Pons (tissue), 1 donor: ENCODE data around the gene BBX.

Experiments
- DNase-seq: peaks from one replicate; pipeline ENCODE4 v3.0.0-alpha.2; 2016; ENCODE audit warnings: low spot score

The BBX gene

DNA sequence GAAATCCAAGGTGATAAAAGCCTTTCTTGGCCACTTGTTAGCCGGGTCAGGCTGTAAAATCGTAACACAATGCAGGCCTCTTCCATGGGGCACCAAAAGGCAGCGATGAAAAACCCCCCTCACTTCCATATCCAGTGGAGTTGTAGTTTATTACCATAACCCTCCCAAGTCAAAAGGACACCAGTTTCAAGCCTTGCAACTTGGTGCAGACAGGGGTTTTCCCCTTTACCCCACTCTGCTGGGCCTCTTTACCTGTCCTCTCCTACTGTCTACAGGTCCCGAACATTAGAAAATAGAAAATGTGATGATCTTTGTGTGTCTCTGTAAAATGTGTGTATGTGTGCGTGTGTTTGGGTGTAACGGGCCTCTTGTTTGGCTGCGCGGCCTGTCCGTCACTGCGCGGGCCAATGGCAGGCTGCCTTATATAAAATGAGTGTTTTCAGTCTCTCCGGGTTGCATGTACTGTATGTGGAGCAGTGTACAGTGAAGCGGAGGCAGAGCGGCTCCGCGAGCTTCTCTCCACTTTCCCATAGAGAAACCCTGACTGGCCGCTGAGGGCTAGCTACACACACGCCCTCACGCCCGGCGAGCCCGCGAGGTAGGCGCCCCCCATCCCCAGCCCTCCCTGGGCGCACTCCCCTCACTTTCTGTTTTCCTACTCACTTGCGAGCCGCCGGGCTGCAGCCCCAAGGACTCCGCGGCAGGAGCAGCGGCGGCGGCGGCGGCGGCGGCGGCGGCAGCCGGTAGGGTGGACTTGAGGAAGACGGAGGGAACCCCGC is at the start of gene BBX:
Gene BBX, plus strand, starts transcription at position 453 of the 779 bp plus-strand sequence. CDS start 187,499 bp downstream, outside the sequence.
- DNase-seq, result peak; percentile 97

DNA sequence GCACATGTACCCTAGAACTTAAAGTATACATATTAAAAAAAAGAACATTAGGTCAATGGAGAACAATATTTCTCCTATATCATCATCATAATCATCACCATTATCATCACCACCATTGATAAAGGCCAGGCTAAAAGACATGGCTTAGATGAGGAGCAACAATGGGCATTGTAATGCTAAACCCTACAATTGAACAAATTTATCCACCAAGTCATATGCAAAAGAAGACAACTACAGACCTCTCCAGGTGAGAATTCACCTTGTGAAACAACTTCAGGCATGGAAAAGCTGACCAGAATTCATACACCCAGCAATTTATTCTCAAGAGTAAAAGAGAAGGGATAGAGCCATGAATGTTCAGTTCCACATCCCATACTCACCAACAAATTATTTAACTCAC is 46.3 kb upstream of the BBX start:
- DNase-seq, result no peak

DNA sequence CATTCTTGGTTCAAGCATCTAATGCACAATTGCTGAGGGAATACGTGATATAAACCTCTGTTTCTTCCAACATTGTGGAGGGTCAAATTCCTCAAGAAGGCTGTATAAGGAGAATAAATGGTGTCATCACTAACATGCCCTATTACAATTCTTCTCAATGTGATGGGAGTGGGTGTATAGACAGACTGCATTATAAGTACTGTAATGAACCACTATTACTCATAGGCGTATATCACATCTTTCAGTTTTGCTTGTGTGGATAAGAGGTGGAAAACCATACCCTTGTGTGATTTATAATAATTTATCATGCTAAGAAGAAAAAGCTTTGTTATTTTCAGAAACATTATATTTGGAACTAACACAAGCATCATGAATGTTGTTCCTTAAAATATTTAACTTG is 35.3 kb upstream of the BBX start:
- DNase-seq, result no peak

DNA sequence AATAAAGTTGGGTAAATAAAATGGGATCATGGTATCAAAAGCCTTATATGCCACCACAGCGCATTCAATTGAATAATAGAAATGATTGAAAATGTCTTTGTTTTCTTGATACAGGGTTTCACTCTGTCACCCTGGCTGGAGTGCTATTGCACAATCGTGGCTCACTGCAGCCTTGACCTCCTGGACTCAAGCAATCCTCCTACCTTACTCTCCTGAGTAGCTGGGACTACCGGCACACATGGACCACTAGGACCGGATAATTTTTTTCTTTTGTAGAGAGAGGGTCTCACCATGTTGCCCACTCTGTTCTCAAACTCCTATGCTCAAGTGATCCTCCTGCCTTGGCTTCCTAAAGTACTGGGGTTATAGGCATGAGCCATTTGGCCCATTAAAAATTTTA is 33.8 kb upstream of the BBX start:
- no peak for DNase-seq

DNA sequence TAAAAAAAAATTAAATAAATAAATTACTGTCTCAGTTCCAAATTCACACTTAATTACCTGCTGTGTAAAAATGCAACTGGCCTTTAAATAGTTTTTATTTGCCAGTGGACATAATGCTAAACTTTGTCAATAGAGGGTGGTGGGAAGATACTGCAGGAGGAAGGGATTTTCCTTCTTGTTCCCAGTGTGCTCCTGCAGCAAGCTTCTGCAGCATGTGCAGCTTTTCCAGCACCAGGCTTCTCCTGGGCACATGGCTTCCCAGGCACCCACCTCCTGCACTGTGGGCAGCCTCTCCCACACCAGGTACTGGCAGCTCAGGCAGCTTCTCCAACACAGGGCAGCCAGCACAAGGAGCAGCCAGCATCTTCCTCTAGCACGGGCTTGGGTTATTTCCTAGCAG is 29.6 kb upstream of the BBX start:
- no peak for DNase-seq

DNA sequence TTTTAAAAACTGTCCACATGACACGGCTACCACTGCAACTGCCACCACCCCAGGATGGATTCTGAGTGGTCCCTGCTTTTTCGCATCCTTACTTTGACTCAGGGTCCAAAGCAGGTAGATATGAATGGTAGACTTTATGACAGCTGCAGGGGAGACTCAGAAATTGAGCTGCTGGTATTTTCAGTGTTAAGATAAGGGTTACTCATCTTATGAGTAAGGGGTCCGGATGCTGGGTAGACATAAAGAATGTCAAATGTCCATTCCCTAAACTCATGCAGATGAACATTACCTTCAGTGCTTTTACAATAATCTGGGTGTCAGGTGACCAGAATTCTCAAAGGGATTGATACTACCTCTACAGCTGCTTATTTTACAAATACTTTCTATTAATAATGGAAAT is 25.9 kb upstream of the BBX start:
- DNase-seq, result no peak

DNA sequence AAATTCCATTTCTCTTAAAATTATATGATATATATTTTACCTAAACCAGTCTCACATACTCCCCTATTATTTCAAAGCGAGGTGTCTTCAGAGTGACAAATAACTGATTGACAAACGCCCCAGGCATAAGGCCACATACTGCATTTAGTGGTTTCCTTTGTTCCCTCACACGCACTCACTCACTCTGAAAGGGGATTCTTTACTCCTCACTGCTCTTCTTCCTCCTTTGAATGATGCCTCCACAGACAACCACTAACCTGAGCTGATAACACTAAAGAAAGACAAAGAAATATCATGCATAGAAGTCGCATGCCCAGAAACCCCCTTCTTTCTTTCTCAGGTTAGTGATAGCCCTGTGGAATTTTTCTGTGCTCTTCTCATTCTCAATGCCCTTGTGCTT is 24.1 kb upstream of the BBX start:
- DNase-seq, result no peak

DNA sequence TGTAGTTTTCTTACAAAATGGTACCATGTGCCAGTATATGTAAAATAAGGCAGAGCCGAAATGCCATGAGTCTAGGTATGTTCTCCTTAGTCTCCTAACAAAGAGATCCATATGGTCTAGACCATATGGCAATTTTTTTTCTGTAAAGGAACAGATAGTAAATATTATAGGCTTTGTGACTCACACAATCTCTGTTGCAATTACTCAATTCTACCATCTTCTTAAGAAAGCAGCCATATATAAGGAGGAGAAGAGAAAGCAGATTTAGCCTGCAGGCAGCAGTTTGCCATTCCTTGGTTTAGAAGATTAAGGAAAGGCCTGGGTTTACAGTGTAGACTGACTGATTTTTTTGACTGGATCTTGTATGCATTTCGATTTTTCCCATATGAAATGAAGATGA is 16.3 kb upstream of the BBX start:
- no peak for DNase-seq

DNA sequence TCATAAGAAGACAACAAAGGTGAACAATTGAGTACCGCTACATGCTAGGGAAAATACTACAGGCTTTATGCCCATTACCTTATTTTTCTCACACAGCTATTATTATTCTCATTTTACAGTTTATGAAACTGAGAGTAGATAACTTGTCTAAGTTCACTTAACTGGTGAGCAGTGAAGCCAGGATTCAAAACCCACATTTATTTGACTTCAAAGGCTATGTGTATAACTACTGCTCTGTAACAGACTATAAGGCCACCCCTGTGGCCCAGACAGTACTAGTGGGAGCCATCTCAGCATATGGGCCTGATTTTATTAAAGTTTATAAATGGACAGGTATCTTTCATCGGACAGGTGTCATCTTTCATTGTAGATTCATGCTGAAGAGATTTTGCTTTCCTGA is 14.4 kb upstream of the BBX start:
- no peak for DNase-seq

DNA sequence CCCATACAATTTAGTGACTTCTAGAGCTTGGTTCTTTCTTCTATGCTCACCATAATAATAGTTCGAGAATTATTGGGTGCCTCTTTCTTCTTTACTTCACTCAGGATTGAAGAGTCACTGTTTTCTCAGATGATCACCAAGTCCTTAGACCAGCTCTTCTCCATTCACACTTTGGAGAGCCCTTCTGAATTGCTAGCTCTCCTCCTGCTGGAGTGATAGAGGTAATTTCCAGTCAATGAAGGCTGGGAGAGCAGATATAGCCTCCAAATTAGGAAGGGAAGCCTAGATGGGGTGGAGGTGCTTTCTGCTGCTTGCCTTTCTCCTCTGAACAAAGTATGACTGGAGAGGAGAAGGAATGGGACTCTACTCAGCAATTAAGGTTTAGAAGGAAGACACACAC is 10.7 kb upstream of the BBX start:
- no peak for DNase-seq

DNA sequence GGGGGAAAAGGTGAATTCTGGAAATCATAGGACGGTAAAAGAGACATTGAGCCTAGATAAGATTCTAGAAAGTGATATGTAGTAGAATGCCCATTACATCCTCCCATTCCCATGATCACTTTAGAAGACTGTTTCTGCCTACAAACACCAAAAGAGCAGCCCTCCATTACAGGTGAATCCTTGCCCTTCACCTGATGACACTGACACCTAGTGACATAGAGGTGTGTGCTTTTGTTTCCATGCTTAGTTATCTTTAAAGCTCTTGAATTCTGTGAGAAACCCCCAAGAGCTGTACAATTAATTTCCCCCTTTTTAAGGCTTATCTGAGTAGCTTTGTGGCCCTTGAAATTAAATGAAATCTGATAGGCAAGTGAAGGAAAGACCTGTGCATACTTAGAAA is 8.3 kb upstream of the BBX start:
- no peak for DNase-seq

DNA sequence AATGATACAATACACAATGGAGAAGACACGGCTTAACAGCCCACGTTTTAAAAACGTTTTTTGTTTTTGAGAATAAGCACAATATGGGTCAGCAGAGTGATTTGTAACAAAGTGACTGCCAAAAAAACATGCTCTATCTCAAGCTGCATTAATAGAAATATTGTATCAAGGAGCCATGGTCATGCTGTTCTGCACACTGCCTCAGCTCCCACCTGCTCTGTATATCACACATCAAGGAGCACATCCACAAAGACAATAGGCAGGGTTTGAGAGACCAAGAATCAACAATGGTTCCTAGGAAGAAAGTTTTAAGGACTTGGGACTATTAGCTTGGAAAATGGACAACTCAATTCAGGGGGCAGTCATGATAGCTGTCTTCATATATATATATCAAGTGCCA is 6.3 kb upstream of the BBX start:
- no peak for DNase-seq

DNA sequence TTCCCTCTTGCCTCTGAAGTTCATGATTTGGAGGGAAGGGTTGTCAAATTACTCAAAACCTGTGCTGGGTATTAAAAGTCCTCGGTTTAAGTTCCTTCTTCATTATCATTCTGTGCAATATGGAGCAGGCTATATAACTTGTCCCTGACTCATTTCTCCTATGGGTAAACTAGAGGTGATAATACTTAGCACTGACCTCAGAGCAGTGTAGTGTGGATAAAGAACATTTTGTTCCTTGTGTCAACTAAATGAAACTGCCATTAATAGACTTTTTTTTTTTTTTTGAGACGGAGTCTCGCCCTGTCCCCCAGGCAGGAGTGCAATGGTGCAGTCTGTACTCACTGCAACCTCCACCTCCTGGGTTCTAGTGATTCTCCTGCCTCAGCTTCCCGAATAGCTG is 2.2 kb upstream of the BBX start:
- no peak for DNase-seq

DNA sequence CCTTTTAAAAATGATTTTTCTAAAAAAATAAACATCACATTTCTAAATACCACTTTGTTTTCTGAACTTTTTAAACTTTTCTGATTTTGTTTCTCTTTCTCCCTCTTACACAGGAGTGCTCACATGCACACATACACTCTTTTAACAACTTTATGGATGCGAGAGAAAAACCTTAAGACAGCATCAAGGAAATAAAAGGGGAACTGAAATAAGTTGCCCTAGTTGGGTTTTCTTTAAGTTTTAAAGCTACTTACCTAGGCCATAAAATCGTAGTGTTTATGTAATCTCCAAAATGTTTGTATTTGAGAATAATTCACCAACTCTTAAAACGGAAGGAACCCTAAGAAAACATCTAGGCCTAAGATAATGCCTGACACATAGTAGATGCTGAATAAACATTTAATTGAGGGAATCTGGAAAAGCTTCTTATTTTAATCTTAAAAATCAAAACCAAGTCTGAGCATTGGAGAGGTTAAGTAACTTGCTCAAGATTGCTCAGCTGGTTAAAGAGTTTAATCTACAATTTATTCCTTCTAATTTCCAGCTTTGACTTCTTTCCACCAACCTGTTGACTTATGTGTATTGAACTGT is 1.2 kb upstream of the BBX start:
- DNase-seq, result no peak

DNA sequence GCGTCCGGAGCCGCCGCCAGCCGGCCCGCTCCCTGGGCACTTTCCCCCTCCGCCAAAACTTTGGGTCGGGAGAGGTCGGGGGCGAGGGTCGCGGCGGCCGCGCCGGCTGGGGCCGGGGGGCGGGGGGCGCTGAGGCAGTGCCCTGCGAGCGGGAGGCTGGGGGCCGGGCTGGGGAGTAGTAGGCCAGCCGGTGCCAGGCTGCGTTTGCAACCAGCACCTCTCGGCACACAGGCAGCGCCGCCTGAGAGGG is 452 bp downstream of the BBX start:
- DNase-seq, result no peak

DNA sequence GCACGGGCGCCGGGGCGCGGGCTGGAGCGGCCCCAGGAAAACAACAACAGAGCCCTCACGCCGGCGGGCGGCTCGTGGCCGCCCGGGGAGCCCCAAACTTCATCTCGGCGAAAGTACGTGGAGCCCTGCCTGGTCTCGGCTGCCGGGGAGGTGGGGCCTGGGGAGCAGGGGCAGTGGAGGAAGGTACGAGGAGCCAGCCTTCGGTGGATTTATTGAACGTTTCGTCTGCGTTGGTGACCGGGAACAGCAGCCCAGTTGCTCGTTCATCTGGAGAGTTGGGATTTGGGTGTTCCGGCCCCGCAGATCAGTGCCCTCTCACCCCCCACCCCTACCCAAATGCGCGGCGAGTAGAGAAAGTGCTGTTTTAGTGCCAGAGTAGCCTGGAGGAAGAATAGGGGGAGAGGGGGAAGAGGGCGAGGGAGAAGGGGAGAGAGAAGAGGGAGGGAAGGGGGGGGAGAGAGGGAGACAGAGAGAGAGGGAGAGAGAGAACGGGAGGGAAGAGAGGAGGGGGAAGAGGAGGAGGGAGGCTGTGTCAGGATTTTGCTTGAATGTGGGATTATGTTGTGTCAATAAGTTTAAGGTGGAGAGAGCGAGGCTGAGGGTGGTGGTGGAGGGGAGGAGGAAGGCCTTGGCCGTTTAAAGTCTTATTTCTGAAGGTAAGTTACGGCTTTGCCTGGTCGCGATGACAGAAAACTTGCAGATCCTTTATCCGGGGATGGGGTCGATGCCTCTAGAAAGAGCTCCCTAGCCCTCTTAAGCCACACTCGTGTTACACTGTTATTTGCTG is 970 bp downstream of the BBX start:
- DNase-seq, result peak; percentile 75

DNA sequence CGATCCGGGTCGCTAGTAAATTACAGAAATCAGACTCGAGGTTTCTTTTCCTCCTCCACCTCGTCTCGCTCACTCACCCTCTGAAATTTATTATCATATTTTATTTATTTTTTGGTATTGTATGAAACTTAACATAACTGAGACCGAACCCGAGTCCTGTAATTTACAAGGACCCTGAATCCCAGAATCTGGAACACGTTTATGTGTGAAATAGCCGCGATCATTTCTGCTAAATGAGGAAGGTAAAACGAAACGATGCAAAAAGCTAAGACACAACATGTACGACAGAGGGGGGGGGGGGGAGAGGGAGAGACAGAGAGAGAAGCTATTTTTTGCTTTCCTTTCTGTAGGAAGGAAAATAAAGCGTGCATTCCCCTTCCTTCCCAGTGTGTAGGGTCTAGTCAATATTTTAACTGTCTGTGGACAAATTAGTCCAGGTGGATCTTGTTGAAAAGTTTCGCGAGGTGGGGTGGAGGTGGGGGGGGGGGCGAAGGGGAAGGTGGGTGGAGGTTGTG is 1.6 kb downstream of the BBX start:
- peak; percentile 71 for DNase-seq

DNA sequence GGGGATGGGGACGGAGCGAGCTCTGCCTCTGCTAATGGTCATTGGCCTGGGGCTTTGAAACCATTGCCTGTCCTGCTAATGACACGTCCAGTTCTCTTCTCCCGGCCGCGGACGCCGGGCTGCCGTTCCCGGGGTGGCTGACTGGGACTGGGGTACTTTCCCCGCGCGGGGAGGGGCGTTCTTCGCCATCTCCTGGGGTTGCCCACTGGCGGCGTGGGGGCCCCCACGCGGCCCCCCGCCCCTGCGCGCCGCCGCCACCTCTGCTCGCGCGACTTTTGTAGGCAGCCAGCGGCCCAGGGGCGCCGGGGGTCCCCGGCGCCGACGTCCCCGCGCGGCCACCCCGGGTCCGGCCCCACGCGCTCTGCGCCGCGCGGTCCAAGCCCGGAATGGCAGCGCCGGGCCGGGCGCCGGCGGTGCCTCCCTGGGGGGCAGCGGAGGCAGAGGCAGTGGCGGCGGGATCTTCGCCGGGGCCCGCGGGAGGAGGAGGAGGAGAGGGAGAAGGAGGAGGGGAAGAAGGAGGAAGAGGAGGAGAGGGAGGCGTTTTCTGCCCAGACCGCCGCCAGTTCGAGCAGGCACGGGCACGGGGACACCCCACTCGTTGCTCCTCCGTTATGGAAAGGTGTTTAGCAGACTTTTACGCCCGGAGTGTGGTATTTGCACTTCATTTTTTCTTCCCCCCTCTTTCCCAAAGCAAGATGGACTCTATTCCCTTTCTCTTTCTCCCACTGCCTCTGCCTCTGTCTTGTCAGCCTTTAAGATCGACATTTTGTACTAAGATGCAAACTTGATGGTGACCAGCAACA is 2.3 kb downstream of the BBX start:
- DNase-seq, result peak; percentile 45

DNA sequence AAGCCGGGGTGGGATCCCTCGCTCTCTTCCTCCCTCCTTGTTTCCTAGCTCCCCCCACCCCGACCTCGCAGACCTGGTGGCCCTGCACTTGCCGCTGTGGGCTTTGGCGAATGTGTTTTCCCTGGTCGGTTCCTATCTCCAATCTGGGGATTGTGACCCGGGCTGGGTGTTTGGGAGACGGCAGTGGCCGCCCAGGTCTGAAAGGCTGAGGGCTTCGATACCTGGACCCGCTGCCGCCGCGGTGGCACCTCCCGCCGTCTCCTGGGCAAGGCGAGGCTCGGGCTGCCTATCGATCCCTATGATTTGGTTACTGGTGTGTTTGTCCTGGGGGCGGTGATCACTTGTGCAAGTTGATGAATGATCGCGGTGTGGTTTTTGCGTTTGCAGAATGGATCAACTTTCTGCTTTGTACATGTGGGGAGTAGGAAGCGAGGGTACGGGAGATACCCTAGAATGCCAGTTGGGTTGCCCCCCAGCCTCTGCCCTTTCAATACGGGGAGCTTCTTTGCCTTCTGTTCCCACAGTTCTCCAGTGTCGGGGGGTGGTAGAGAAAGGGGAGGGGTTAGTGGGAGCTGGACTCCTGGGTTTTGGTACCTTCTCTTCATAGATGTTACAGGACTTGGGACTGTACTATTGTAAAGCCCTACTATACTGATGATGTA is 3.0 kb downstream of the BBX start:
- peak; percentile 23 for DNase-seq

DNA sequence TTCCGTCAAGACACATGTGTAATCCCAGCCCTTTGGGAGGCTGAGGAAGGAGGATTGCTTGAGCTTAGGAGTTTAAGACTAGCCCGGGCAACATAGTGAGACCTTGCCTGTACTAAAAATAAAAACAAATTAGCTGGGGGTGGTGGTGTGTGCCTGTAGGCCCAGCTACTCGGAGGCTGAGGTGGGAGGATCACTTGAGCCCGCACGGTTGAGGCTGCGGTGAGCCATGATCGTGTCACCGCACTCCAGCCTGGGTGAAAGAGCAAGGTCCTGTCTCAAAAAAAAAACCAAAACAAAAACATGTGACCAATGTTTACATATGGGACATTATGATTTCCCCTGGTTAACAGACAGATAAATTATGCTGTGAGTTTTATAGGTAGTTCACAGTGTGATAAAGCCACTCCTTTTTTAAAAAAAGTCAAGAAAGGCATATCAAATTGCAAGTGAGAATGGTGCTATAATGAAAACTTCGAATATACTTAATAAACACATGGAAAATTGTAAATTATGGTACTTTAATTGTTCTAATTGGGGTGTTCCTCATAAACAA is 9.2 kb downstream of the BBX start:
- no peak for DNase-seq

DNA sequence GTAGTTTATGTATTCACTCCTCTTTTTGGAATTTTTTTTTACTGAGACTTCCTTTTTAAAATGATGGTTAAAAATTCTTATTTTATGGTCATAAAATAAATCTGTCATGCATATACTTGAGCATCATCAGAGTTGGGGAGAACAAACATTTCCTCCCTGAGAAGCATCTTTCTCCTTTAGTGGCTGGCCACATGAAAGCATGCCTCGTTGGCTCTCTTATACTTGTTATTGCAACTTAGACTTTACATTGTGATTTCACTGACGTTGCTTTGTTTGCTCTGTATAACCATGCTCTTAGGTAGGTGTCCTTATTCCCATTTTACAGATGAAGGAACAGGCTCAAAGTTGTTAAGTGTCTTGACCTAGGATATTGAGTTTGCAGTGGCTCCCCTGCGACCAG is 18.1 kb downstream of the BBX start:
- DNase-seq, result no peak

DNA sequence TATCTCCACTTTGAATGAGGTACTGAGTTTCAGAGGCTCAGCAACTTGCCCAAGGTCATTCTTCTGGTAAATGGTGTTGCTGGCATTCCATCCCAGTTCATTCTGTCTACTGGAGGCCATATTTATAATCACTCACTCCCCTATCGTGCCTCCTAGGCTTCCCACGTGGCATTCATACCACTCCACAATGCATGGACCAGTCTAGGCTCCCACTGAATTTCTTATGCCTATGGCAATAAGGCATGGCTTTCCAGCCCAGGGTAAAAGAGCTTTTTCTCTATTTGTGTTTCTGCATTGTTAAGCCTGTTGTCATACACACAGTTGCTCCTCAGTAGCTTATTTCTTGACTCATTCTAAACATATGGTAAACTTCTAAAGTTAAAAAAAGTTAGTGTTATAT is 19.9 kb downstream of the BBX start:
- DNase-seq, result no peak
